ENCODE measurements around the gene ST3GAL3.

DNA sequence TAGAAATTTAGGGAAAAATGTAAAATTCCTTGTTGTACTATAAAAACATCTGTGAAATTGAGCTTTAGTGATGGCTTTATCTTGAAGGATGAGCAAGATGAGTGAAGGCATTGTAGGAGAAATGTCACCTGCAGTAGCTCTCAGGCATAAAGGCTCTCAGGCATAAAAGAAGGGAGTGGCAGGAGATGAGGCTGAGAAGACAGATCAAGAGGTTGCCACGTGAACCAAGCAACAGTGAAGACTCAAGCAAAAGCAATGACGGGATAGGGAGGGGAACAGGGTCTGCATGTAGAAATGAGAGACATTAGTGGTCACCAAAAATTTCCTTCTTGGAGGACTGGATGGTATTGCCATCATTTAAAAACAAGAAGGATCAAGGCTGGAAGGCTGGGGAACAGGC, 98.8 kb downstream of the ST3GAL3 start:
- TF ChIP-seq, protein P1, sequence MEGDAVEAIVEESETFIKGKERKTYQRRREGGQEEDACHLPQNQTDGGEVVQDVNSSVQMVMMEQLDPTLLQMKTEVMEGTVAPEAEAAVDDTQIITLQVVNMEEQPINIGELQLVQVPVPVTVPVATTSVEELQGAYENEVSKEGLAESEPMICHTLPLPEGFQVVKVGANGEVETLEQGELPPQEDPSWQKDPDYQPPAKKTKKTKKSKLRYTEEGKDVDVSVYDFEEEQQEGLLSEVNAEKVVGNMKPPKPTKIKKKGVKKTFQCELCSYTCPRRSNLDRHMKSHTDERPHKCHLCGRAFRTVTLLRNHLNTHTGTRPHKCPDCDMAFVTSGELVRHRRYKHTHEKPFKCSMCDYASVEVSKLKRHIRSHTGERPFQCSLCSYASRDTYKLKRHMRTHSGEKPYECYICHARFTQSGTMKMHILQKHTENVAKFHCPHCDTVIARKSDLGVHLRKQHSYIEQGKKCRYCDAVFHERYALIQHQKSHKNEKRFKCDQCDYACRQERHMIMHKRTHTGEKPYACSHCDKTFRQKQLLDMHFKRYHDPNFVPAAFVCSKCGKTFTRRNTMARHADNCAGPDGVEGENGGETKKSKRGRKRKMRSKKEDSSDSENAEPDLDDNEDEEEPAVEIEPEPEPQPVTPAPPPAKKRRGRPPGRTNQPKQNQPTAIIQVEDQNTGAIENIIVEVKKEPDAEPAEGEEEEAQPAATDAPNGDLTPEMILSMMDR (IDR thresholded peaks at IDR 0.05) = no peak
- TF ChIP-seq POLR2A (IDR thresholded peaks at IDR 0.05) = no peak

Data from uterus (tissue), 2 donors.